H54 (cell line): Measurements from ENCODE around the gene PYGO1.
A peak's percentile ranks its signal among the peaks of the same experiment; 100 is the strongest.
"Not testable (repeated sequence)": the region's sequence is repeated elsewhere in the genome, so short reads cannot be mapped to it uniquely, and the experiment has no call there.

Experiments
- DNase-seq: peaks from one replicate; pipeline ENCODE4 v3.0.0; 2011; ENCODE audit warnings: low spot score, mixed read lengths; ENCODE audit not compliant: insufficient read length
- FAIRE-seq: peaks from 3 replicates; lab custom pipeline; 2011; peaks lifted over from hg19 to GRCh38; lab: Jason Lieb, UNC
- POLR2A ChIP-seq: IDR thresholded peaks from 2 replicates; pipeline ENCODE4 v1.6.1; 2011; ENCODE audit warnings: low read depth, mild to moderate bottlenecking, low read length

PYGO1 gene

DNA sequence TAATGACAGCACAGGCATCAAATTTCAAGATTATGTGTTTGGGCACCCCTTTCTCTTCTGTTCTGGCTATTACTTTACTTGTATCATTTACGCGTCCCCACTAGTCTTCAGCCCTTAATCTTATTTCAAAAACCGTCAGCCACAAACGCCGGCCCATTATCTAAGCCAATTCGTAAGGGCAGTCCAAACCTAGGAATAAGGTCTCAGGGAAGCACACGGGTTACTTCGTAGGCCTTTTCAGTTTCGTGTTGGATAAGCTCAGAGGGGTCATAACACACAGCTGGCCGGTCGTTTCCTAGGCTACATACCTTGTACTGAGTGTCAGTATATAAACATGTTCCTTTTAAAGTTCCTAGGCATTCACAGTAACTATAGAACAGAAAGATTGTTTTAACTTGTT is 75.0 kb downstream of the PYGO1 start:
- TF ChIP-seq POLR2A, result no peak
- FAIRE-seq (no peak), DNase-seq (no peak)

DNA sequence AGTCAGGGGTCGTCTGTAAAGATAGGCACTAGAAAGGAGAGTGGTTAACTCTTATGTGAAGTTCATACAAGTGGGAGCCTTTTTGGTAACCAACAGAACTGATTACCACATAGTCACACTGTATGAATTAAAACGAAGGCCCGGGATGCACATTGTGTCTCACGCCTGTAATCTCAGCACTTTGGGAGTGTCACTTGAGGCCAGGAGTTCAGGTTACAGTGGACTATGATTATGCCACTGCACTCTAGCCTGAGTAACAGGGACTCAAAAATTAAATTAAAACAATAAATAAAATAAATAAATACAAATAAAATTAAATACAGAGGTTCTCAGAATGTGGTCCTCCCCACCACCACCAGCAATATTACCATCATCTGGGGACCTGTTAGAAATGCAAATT is 80.6 kb downstream of the PYGO1 start:
- TF ChIP-seq POLR2A, result no peak
- DNase-seq, result no peak
- no peak for FAIRE-seq

DNA sequence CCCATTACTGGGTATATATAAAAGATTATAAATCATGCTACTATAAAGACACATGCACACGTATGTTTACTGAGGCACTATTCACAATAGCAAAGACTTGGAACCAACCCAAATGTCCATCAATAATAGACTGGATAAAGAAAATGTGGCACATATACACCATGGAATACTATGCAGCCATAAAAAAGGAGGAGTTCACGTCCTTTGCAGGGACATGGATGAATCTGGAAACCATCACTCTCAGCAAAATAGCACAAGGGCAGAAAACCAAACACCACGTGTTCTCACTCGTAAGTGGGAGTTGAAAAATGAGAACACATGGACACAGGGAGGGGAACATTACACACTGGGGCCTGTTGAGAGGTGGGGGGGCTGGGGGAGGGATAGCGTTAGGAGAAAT is 82.7 kb downstream of the PYGO1 start:
- not testable (repeated sequence) for FAIRE-seq, DNase-seq

DNA sequence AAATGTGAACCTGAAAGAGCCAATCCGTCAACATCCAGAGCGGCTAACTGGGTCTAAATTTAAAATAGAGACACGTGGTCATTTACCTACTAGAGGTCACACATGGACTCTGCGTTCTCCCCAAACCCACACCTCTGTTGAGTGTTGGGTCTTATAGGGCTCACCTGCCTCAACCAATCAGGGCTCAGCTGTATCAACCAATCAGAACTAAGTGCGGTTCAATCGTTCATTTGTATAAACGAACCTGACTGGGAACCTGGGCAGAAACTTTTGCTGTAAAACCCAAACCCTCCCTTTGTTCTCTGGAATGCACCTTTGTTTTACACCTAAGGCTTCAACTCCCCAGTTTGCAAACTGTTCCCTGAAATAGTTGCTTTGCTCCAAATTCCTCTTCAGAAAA is 89.0 kb downstream of the PYGO1 start:
- DNase-seq (no peak), FAIRE-seq (no peak)
- TF ChIP-seq POLR2A, result no peak

DNA sequence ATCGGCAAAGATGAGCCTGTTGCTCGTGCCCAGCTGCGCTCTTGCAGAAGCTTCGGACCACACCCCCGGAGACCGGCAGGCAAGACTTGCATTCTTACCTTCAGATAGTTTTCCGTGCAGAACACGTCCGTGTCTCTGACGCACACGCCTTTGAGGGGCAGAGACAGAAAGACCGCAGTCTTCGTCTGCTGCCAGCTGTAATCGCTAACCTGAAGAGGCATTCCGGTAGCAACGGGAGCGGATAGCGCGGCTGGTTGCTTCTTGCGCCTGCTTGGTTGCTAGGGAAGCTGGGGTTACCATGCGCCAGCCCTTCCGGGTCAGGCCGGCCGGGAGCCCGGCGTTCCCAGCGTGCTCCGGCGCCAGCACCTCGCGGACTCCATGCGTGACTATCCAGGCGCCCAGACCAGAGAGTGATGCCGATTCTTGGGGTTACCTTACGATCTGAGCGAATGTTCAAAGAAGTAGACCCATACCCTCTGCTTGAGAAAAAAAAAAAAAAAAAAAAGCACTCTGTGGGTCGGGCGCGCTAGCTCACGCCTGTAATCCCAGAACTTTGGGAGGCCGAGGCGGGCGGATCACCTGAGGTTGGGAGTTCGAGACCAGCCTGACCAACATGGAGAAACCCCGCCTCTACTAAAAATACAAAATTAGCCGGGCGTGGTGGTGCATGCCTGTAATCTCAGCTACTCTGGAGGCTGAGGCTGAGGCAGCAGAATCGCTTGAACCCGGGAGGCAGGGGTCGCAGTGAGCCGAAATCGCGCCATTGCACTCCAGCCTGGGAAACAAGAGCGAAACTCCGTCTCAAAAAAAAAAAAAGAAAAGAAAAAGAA is 89.8 kb downstream of the PYGO1 start:
- TF ChIP-seq POLR2A, result peak; percentile 49; the same call in 1 of the 2 replicates
- FAIRE-seq, result peak; percentile 57
- peak; percentile 56 for DNase-seq

DNA sequence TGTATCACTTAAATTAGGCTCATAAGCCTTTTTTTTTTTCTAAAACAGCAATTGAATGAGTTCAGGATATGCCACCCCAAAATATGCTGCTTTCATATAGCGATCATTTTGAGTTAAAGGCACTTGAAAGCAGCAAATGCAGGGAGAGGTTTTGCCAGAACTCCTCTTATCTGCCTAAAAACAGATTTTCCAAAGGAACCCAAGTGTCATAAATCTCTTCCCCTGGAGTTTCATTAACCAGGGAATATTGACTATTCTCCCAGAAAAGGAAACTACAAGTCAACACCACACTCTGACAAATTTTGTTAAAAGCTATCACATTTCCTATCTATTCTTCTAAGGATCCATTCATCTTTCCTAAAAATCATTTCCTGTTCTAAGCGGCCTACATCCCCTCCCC is 91.4 kb downstream of the PYGO1 start:
- FAIRE-seq, result no peak
- no peak for TF ChIP-seq POLR2A

DNA sequence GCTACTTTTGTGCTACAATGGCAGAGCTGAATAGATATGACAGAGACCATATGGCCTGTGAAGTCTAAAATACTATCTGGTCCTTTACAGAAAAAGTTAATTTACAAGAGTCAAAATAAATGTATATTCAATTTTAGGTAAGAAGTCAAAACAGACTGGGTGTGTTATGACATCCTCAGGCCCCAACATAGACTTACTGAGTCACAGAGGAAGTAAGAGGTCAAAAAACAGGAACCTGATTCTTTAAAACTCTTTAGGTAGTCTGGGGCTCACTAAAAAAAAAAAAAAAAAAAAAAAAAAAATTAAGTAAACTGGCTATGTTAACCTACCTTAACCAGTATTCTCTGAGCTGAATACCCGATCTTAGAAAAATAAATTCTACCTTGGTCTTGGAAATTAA is 93.2 kb downstream of the PYGO1 start:
- FAIRE-seq (no peak), DNase-seq (no peak)
- TF ChIP-seq POLR2A, result no peak

More for the DNA sequence above, 91.4 kb downstream of the PYGO1 start:
- no peak for DNase-seq

DNA sequence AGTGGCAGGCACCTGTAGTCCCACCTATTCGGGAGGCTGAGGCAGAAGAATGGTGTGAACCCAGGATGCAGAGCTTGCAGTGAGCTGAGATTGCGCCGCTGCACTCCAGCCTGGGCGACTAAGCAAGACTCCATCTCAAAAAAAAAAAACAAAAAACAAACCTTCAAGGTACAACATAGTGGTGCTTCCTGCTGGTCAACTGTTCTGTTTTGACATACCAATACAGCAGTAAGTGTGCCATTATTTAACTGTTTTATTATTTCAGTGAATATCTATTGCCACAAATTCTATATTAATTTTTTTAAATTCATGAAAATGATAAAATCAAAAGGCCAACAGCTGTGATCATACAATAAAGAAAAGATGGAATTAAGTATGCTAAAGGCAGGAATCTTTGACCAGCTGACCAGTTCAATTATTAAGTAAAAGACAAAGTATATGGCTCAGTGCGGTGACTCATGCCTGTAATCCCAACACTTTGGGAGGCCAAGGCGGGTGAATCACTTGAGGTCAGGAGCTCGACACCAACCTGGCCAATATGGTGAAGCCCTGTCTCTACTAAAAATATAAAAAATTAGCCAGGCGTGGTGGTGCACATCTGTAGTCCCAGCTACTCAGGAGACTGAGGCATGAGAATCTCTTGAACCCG is 99.1 kb downstream of the PYGO1 start:
- FAIRE-seq, DNase-seq: not testable (repeated sequence)
